ENCODE measurements around the gene PRB4.

- TF ChIP-seq, protein P1, sequence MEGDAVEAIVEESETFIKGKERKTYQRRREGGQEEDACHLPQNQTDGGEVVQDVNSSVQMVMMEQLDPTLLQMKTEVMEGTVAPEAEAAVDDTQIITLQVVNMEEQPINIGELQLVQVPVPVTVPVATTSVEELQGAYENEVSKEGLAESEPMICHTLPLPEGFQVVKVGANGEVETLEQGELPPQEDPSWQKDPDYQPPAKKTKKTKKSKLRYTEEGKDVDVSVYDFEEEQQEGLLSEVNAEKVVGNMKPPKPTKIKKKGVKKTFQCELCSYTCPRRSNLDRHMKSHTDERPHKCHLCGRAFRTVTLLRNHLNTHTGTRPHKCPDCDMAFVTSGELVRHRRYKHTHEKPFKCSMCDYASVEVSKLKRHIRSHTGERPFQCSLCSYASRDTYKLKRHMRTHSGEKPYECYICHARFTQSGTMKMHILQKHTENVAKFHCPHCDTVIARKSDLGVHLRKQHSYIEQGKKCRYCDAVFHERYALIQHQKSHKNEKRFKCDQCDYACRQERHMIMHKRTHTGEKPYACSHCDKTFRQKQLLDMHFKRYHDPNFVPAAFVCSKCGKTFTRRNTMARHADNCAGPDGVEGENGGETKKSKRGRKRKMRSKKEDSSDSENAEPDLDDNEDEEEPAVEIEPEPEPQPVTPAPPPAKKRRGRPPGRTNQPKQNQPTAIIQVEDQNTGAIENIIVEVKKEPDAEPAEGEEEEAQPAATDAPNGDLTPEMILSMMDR (IDR thresholded peaks at IDR 0.05): no peak
- no peak for TF ChIP-seq EZH2 (IDR thresholded peaks at IDR 0.05; ENCODE audit: borderline replicate concordance, insufficient read depth, low read depth, low read length, poor library complexity, severe bottlenecking)
Measured at GRCh38 chr12:11307143-11307542, 3.1 kb downstream of the PRB4 start.
